NCI-H1930 (cell line): ENCODE measurements around the gene EXOC1L.

Experiments
- DNase-seq, 2 experiments: peaks; one replicate each; lab custom pipeline; 2025; lab: John Stamatoyannopoulos, UW

Gene EXOC1L, protein sequence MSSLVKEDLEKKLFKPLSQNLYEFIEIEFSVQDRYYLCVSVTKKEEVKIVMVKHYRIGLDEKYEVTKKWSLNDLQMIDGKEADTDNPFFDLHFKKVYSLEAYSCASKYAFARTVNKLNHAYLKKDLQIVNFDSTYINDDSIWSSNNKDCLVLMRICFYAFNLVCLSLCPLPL

GRCh38 chr4:55819634-55820033 lies at the start of gene EXOC1L:
EXOC1L (plus strand) TSS chr4:55819790; CDS start chr4:55820027, 237 bp downstream.
- DNase-seq, result no peak

GRCh38 chr4:55770662-55771061 lies 48.9 kb upstream of the EXOC1L start:
- DNase-seq, result no peak

GRCh38 chr4:55781341-55781740 lies 38.2 kb upstream of the EXOC1L start:
- no peak for DNase-seq

DNA sequence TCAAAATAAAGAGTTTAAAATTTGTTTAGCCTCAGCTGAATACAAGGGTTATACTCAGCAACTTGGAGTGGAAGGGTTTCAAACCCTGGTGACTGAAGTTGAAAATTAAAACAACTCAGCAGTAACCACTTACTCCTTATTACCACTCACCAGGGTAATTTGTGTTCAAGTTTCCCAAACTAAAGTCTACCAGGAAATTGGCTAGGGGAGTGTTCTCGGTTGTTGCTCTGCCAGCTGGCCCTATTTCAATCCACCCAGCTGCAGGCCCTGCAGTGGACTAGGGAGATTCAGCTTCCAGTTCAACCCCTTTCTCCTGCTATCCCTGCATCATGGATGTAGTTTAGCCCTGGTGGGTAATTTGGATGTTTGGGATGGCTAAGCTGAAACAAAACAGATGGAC lies 37.8 kb upstream of the EXOC1L start:
- no peak for DNase-seq

DNA sequence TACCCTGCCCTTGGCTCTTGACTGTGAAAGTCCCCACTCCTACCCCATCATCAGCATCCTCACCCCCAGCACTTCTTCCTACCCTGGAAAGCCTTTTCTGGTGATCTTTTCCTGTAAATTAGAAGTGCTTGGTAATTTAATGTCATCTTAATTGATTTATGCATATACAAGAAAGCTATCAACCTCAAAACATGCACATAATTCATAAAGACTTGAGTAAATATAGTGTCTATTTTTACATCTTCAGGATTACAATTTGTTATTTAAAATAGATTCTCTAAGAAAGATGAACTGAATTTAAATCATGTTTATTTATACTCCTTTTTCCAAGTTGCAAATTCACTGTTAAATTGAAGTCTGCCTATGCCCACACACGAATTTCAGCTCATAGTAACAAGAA lies 36.0 kb upstream of the EXOC1L start:
- DNase-seq, result no peak

GRCh38 chr4:55784747-55785146 lies 34.8 kb upstream of the EXOC1L start:
- no peak for DNase-seq

DNA sequence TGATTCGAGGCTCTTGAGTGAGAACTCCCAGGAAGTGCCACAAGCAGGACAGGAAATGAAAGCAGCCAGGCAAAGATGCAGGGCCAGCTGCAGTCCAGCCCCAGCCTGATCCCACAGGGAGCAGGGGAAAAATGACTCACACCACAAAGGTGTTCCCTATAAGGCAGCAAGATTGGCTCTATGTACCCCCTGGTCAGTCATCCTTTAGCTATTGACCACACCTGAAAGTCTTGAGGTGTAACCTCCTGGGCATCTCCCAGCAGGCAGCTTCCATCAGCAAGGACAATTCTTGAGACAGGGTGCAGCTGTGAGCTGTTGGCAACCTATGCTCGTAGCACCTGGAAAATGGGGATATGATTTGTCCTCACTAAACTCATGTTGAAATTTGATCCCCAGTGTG lies 27.9 kb upstream of the EXOC1L start:
- no peak for DNase-seq

- no peak for DNase-seq
These were observed 26.1 kb upstream of the EXOC1L start for GRCh38 chr4:55793479-55793878.

DNA sequence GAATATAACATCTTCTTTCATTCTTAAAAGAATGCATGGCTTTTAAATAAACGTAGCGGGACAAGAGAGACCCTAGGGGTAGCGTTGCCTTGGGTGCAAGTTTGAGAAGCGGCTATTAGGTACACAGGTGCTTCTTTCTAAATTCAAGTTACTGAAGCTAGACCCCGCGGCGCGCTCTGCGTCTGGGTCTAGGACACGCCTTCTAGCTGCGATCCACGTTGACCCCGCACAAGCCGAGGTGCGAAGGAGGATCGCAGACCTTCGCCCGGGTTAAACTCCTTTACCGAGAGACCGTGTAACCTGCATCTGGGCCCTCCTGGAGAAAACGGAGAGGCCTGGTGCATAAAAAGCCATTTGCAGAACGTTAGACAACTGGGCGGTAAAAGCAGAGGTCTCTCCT lies 25.5 kb upstream of the EXOC1L start:
- DNase-seq, result no peak

- no peak for DNase-seq
These were observed 24.2 kb upstream of the EXOC1L start for GRCh38 chr4:55795341-55795740.

DNA sequence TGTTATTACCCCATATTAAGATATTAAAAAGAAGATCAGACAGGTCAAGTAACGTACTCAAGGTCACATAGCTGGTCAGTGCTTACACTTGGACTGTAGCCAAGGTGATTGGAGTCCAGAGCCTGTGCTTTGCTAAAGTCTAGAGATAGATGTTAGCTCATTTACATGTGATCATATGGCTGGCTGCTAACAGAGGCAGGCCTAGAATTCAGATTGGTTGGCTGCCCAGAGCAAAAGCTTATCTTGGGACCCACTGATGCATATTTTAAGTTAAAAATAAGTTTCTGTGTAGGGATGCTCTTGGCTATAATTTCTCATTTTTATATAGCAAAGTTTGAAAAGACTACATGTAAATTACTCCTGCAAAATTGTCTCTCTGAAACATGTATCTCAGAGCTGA lies 18.1 kb upstream of the EXOC1L start:
- no peak for DNase-seq

DNA sequence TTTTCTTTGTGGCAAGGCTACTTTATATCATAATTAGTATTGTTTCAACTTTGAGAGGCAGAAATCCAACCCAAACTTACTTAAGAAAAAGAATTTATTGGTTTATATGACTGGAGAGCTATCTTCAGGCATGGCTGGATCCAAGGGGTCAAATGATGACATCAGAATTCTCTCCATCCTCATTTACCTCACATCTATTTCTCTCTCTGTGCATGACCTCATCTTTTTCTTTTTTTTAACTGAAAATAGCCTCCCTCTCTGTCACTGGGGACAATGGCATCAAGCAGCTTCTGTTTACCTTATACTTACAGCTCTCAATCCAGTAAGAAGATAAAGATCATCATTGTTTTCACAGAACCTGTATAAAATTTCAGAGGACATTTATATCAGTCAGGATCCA lies 12.0 kb upstream of the EXOC1L start:
- no peak for DNase-seq

DNA sequence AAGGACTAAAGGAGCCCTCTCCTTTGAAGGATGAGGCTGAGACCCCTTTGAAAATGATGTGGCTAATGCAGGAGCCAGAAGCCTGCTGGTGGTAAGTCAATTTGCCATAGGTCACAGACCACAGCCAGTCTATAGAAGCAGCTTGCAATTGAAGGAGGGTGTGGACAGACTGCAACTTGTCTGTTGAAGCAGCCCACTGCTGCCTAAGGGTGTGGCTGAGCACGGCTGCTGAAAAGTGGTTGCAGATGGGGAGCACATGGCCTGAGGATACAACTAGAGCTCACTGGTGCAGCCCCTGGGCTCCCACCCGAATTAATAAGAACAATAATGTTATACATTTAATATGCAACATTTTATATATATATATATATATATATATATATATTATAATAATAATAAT lies 11.4 kb upstream of the EXOC1L start:
- DNase-seq, result no peak

- DNase-seq, result no peak
These were observed 11.0 kb upstream of the EXOC1L start for GRCh38 chr4:55808632-55809031.

- no peak for DNase-seq
These were observed 1.9 kb upstream of the EXOC1L start for GRCh38 chr4:55817691-55818090.

DNA sequence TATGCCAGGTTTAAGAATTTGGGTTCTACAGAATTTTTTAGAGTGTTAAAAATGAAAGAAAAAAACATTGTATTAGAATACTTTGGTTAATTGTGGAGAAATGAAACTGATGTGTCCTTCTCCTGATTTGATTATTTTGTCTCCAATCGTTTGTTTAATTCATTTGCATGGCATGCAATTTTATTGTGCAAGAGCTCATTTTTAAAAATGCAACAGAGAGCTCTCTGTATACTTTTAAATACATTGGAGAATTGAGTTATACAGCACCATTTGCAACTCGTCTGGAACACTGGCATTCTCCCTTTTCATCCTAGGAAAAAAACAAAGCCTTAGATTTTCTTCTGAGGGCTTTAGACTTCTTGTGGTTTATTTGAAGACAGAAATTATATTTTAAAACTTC lies 689 bp downstream of the EXOC1L start:
- no peak for DNase-seq

DNA sequence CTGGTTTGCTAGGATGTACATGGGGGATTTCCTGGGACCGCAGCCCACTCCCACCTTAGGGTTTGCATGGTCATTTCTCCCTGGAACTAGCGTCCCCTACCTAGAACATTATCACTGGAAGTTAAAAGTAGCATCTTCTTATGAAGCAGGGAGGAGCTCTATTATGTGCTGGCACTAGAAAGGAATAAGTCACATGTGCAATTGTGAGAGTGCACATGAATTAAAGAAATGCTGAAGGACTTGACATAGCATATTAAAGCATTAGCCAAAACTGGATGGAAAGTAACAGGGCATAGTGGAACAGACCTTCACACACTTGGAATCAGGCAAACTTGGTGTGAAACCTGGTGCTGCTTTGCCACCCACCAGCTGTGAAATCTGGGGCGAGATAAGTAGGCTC lies 2.7 kb downstream of the EXOC1L start:
- DNase-seq, result no peak

- no peak for DNase-seq
These were observed 5.3 kb downstream of the EXOC1L start for GRCh38 chr4:55824865-55825264.

DNA sequence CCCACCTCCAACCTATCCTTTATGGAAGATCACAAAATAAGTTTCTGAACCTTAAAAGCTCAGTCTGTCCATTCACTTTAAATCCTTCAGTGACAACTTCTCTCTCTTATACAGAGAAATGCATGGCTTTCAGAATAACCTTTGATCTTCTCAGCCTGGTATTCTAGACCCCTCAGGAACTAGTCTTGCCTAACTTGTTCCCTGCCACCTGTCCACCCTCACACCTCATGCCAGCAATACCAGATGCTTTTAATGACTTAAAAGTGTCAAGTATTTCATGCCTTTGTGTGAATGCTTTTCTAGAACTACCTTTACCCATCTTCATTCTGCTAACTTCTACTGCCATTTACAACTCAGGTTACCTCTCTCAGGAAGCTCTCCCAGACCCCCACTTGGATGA lies 7.4 kb downstream of the EXOC1L start:
- DNase-seq, result no peak

- no peak for DNase-seq
These were observed 8.0 kb downstream of the EXOC1L start for GRCh38 chr4:55827582-55827981.

- no peak for DNase-seq
These were observed 10.5 kb downstream of the EXOC1L start for GRCh38 chr4:55830048-55830447.

DNA sequence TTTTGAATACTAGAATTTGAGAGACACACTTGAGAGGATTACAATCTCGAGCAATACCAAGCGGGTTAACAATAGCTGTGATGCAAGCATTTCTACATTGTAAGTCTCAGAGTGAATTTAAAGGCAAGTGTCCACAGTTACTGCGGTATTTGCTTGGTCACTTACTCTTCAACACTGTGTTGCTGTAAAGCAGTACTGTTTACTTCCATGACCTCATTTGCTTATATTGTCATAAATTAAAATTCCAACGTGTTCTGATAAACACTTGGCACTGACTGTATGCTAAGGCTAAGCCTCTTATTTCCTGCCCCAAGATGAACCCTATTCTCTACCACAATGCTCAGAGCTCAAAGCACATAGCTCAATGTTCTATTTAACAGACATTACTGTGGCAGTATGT lies 11.1 kb downstream of the EXOC1L start:
- no peak for DNase-seq

DNA sequence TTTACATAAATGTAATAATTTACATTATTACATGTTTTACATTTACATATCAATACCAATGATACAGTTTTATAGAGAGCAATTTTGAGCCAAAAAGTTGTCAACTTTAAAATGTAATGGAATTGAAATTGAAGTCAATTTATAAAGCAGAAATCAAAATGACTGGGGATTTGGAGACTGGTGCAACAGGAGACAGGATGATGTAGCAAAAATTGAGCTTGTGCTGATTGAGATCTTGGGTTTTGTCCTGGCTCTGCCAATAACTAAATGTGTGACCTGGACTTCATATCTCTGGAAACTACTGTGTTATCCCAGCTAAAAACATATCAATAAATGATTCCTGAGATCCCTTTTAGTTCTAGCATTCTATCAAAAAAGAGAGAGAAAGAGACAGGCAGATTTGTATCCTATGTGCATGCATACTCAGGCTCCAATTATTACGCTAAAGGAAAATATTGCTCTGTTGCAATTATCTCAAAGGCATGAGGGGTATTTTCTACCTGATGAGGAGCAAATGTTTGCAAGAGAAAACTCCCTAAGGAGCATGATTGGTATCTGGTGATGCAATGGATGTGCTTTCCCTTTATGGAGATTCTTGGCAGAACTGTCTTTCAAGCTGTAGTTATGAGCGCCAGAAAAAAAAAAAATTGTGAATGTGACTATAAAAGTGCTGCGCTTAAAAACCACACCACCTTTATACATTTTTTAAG lies 14.7 kb downstream of the EXOC1L start:
- no peak for DNase-seq

DNA sequence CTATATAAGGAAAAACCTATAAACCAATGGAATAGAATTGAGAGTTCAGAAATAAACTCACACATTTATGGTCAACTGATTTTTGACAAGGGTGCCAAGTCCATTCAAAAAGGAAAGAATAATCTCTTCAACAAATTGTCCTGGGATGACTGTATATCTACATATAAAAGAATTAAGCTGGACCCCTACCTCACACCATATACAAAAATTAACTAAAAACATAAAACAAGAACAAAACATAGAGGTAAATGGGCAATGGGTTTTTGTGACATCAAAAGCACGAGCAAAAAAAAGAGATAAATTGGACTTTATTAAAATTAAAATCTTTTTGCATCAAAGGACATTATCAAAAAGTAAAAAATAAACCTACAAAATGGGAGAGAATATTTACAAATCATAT lies 18.3 kb downstream of the EXOC1L start:
- DNase-seq, result no peak
